PFSK-1 (cell line): ENCODE measurements around the gene SPACA6.

ENCODE experiments used
- FOXP2 ChIP-seq: optimal IDR thresholded peaks from 2 replicates; pipeline ENCODE3; 2011; ENCODE audit warnings: borderline replicate concordance, control low read depth, inconsistent platforms; ENCODE audit not compliant: insufficient read depth; ENCODE audit errors: extremely low read length, extremely low read depth
- POLR2AphosphoS5 ChIP-seq: IDR thresholded peaks from 2 replicates; pipeline ENCODE4 v1.6.1; 2012; ENCODE audit warnings: low read depth, mild to moderate bottlenecking, control low read depth, low read length, moderate library complexity
- REST ChIP-seq, 2 experiments: IDR thresholded peaks; 2 replicates each; pipeline versions ENCODE4 v1.6.1 to v1.8.0; 2011 to 2012; ENCODE audit warnings: low read depth in 2 of 2, low read length in 2 of 2, control low read depth in 1 of 2, inconsistent platforms in 1 of 2, mild to moderate bottlenecking in 1 of 2, moderate library complexity in 1 of 2; ENCODE audit not compliant: insufficient read depth in 1 of 2
- SIN3A ChIP-seq: IDR thresholded peaks from 2 replicates; pipeline ENCODE4 v1.6.1; 2012; ENCODE audit warnings: mild to moderate bottlenecking, low read length, moderate library complexity, borderline replicate concordance; ENCODE audit not compliant: insufficient read depth
- TAF1 ChIP-seq: IDR thresholded peaks from 2 replicates; pipeline ENCODE4 v1.6.1; 2012; ENCODE audit warnings: low read length, control low read depth, borderline replicate concordance; ENCODE audit not compliant: insufficient read depth

SPACA6 gene

GRCh38 chr19:51715850-51716249, 22.7 kb downstream of the SPACA6 start:
- no peak for TF ChIP-seq REST (IDR thresholded peaks at IDR 0.05; ENCODE audit: insufficient read depth in 1 of 2, low read depth in 2 of 2, low read length in 2 of 2)
- TF ChIP-seq SIN3A, result no peak

GRCh38 chr19:51716925-51717324, 23.8 kb downstream of the SPACA6 start:
- TF ChIP-seq FOXP2 (no peak), REST (IDR thresholded peaks at IDR 0.05; ENCODE audit: insufficient read depth in 1 of 2, low read depth in 2 of 2, low read length in 2 of 2) (no peak), SIN3A (no peak), POLR2AphosphoS5 (no peak), TAF1 (no peak)

- TF ChIP-seq POLR2AphosphoS5 (no peak), FOXP2 (no peak), SIN3A (no peak), REST (IDR thresholded peaks at IDR 0.05; ENCODE audit: insufficient read depth in 1 of 2, low read depth in 2 of 2, low read length in 2 of 2) (no peak), TAF1 (no peak)
Measured at GRCh38 chr19:51719251-51719988, 26.3 kb downstream of the SPACA6 start.

- TF ChIP-seq REST (IDR thresholded peaks at IDR 0.05; ENCODE audit: insufficient read depth in 1 of 2, low read depth in 2 of 2, low read length in 2 of 2) (no peak), SIN3A (no peak), POLR2AphosphoS5 (no peak), TAF1 (no peak), FOXP2 (no peak)
Measured at GRCh38 chr19:51721905-51722304, 28.8 kb downstream of the SPACA6 start.

- no peak for TF ChIP-seq FOXP2
- TF ChIP-seq POLR2AphosphoS5, result no peak
- no peak for TF ChIP-seq TAF1
- TF ChIP-seq REST (IDR thresholded peaks at IDR 0.05; ENCODE audit: insufficient read depth in 1 of 2, low read depth in 2 of 2, low read length in 2 of 2), result no peak
- TF ChIP-seq SIN3A, result no peak
Measured at GRCh38 chr19:51722492-51722891, 29.4 kb downstream of the SPACA6 start.
